Subcutaneous adipose tissue (tissue), 4 donors: Measurements from ENCODE around the gene GULP1. TPM values are rescaled to one million over a fixed set of nuclear protein-coding genes. Genes with fewer than 3 reads are reported as not detected.

Experiments used
- CTCF ChIP-seq: fragments of 450-650 bp; IDR thresholded peaks from one replicate; pipeline ENCODE4 v1.5.1; 2016; ENCODE audit warnings: low read depth, mild to moderate bottlenecking, control low read depth, antibody characterized with exemption, moderate library complexity
- total RNA-seq, 4 donors: library from RNA; depleted of rRNA; stranded (reverse); fragments of >200 nt; gene quantifications; one replicate each; pipeline ENCODE4 v1.1.0, GENCODE V29; 2016

Gene GULP1
- total RNA-seq, 4 donors from 2014 or later = 13.3 to 42.2 (median 30.3) TPM

- TF ChIP-seq CTCF = no peak
Observed at GRCh38 chr2:188456114-188456909, 164.6 kb downstream of the GULP1 start.

- no peak for TF ChIP-seq CTCF
Observed at GRCh38 chr2:188459061-188459460, 167.4 kb downstream of the GULP1 start.

- TF ChIP-seq CTCF = no peak
Observed at GRCh38 chr2:188466761-188467160, 175.1 kb downstream of the GULP1 start.

- no peak for TF ChIP-seq CTCF
Observed at GRCh38 chr2:188471166-188471565, 179.5 kb downstream of the GULP1 start.

GRCh38 chr2:188473306-188473705 lies 181.6 kb downstream of the GULP1 start:
- no peak for TF ChIP-seq CTCF

- TF ChIP-seq CTCF = no peak
Observed at GRCh38 chr2:188474316-188474715, 182.6 kb downstream of the GULP1 start.

- no peak for TF ChIP-seq CTCF
Observed at GRCh38 chr2:188475945-188476344, 184.3 kb downstream of the GULP1 start.
